Loucy (cell line): ENCODE data around the gene INSR.

Source experiments
- H2AFZ ChIP-seq: fragments of 200-600 bp; sonication (generic); 2 replicates; pipeline ENCODE4 v1.6.0; 2016; ENCODE audit warnings: antibody characterized with exemption, mild to moderate bottlenecking, low read length, moderate library complexity
- H3F3A ChIP-seq: fragments of 200-600 bp; 2 replicates; pipeline ENCODE4 v1.6.0; 2016; ENCODE audit warnings: antibody characterized with exemption, low read depth, mild to moderate bottlenecking
- H3K27me3 ChIP-seq: fragments of 200-600 bp; sonication (generic); 2 replicates; pipeline ENCODE4 v1.6.1; 2014; ENCODE audit warnings: low read length, mild to moderate bottlenecking; ENCODE audit not compliant: insufficient read depth, poor library complexity, severe bottlenecking
- H3K36me3 ChIP-seq: fragments of 200-600 bp; sonication (generic); 2 replicates; pipeline ENCODE4 v1.6.1; 2016; ENCODE audit warnings: low read length; ENCODE audit not compliant: insufficient read depth
- H3K4me1 ChIP-seq: fragments of 200-600 bp; sonication (generic); 2 replicates; pipeline ENCODE4 v1.5.1; 2014; ENCODE audit warnings: low read length, mild to moderate bottlenecking; ENCODE audit not compliant: insufficient read depth, poor library complexity, severe bottlenecking
- H3K4me2 ChIP-seq: fragments of 200-600 bp; sonication (generic); 2 replicates; pipeline ENCODE4 v1.6.0; 2014; ENCODE audit warnings: antibody characterized with exemption, low read length, low read depth, mild to moderate bottlenecking; ENCODE audit not compliant: poor library complexity, severe bottlenecking
- H3K4me3 ChIP-seq: fragments of 200-600 bp; sonication (generic); 2 replicates; pipeline ENCODE4 v1.5.1; 2014; ENCODE audit warnings: low read length, mild to moderate bottlenecking, mixed read lengths; ENCODE audit not compliant: poor library complexity, severe bottlenecking
- H3K79me2 ChIP-seq: fragments of 200-600 bp; sonication (generic); 2 replicates; pipeline ENCODE4 v1.6.1; 2014; ENCODE audit warnings: low read length; ENCODE audit not compliant: insufficient read depth
- H3K9ac ChIP-seq: fragments of 200-600 bp; sonication (generic); 2 replicates; pipeline ENCODE4 v1.6.0; 2014; ENCODE audit warnings: mild to moderate bottlenecking, low read depth, low read length, moderate library complexity; ENCODE audit not compliant: poor library complexity, severe bottlenecking
- H3K9me2 ChIP-seq: fragments of 200-600 bp; sonication (generic); replicated peaks from 2 replicates; pipeline ENCODE4 v1.6.1; 2016; ENCODE audit warnings: low read depth, low read length, mixed read lengths
- H3K9me3 ChIP-seq: fragments of 200-600 bp; sonication (generic); 2 replicates; pipeline ENCODE4 v1.6.1; 2014; ENCODE audit warnings: mild to moderate bottlenecking, antibody characterized with exemption, low read length, low read depth; ENCODE audit not compliant: insufficient read depth
- H4K20me1 ChIP-seq: fragments of 200-600 bp; sonication (generic); 2 replicates; pipeline ENCODE4 v1.6.0; 2014; ENCODE audit warnings: antibody characterized with exemption, low read length, mild to moderate bottlenecking; ENCODE audit not compliant: insufficient read depth, poor library complexity, severe bottlenecking
- CTCF ChIP-seq: fragments of 200-600 bp; sonication (generic); conservative IDR thresholded peaks from 2 replicates; pipeline ENCODE4 v1.5.1; 2014; ENCODE audit warnings: mild to moderate bottlenecking, antibody characterized with exemption, low read length
- EZH2phosphoT487 ChIP-seq: fragments of 200-600 bp; IDR thresholded peaks from 2 replicates; pipeline ENCODE4 v1.6.1; 2018; ENCODE audit warnings: antibody characterized with exemption, mild to moderate bottlenecking, moderate library complexity, borderline replicate concordance

INSR gene

GRCh38 chr19:7337380-7338194 lies 43.4 kb upstream of the INSR start:
- peaks cover 18% of the 10 kb centered on the region for H3F3A ChIP-seq
- H3K27me3 ChIP-seq, result no peaks in the 10 kb centered on the region
- no peaks in the 10 kb centered on the region for H3K36me3 ChIP-seq
- peak; percentile 39 for TF ChIP-seq CTCF
- TF ChIP-seq EZH2phosphoT487, result no peak
- no peaks in the 10 kb centered on the region for H3K9me3 ChIP-seq
- H3K79me2 ChIP-seq, result no peaks in the 10 kb centered on the region
- H3K9me2 ChIP-seq, result no peaks in the 10 kb centered on the region
- H3K9ac ChIP-seq, result peak overlapping the region; percentile 78
- H3K4me3 ChIP-seq, result peak overlapping the region; percentile 67
- H3K4me1 ChIP-seq, result peaks cover 66% of the 10 kb centered on the region
- H2AFZ ChIP-seq, result no peak overlapping the region
- H3K4me2 ChIP-seq, result peak overlapping the region; percentile 91
- H4K20me1 ChIP-seq, result no peaks in the 10 kb centered on the region

- Histone ChIP-seq H4K20me1 (no peaks in the 10 kb centered on the region), H3K27me3 (no peaks in the 10 kb centered on the region), H3K4me1 (peaks cover 66% of the 10 kb centered on the region), H3K4me3 (peak overlapping the region; percentile 67), H3F3A (peaks cover 18% of the 10 kb centered on the region), H3K9ac (peak overlapping the region; percentile 78), H3K36me3 (no peaks in the 10 kb centered on the region), H3K9me3 (no peaks in the 10 kb centered on the region), H2AFZ (no peak overlapping the region), H3K9me2 (no peaks in the 10 kb centered on the region), H3K79me2 (no peaks in the 10 kb centered on the region), H3K4me2 (peak overlapping the region; percentile 91)
- no peak for TF ChIP-seq EZH2phosphoT487
- no peak for TF ChIP-seq CTCF
These were observed 42.2 kb upstream of the INSR start for GRCh38 chr19:7336321-7336973.

GRCh38 chr19:7333198-7334118 lies 39.2 kb upstream of the INSR start:
- Histone ChIP-seq H3K79me2 (no peaks in the 10 kb centered on the region), H2AFZ (0 out of 2 replicates have a peak overlapping the region, but pooled peaks have one; percentile 4), H3K9me2 (no peaks in the 10 kb centered on the region), H3K4me1 (peaks cover 43% of the 10 kb centered on the region), H3F3A (peaks cover 18% of the 10 kb centered on the region), H4K20me1 (no peaks in the 10 kb centered on the region), H3K36me3 (no peaks in the 10 kb centered on the region), H3K9ac (no peak overlapping the region), H3K27me3 (no peaks in the 10 kb centered on the region), H3K4me3 (no peak overlapping the region), H3K4me2 (no peak overlapping the region), H3K9me3 (no peaks in the 10 kb centered on the region)
- TF ChIP-seq CTCF, result no peak
- TF ChIP-seq EZH2phosphoT487, result no peak
